Progenitor cell of endocrine pancreas (in vitro differentiated cells): ENCODE results near the gene HIVEP3. TPM values are rescaled to one million over a fixed set of nuclear protein-coding genes. Genes with fewer than 3 reads are reported as not detected.

ENCODE experiments used
- DNase-seq: peaks from one replicate; pipeline ENCODE4 v3.0.0; 2021; ENCODE audit warnings: low spot score; ENCODE audit not compliant: unreplicated experiment
- H3K27ac Mint-ChIP-seq: 2 replicates; pipeline ENCODE4 v1.8.0; 2021; ENCODE audit warnings: mild to moderate bottlenecking, moderate library complexity, mixed read lengths
- H3K27me3 Mint-ChIP-seq: 2 replicates; pipeline ENCODE4 v1.8.0; 2021; ENCODE audit warnings: mixed read lengths
- H3K36me3 Mint-ChIP-seq: 2 replicates; pipeline ENCODE4 v1.8.0; 2022; ENCODE audit warnings: mixed read lengths; ENCODE audit not compliant: insufficient read depth
- H3K4me1 Mint-ChIP-seq: 2 replicates; pipeline ENCODE4 v1.8.0; 2021; ENCODE audit warnings: low read depth, mixed read lengths
- H3K4me3 Mint-ChIP-seq: 2 replicates; pipeline ENCODE4 v1.8.0; 2021; ENCODE audit warnings: low read depth, mild to moderate bottlenecking, moderate library complexity, mixed read lengths
- H3K9me3 Mint-ChIP-seq: 2 replicates; pipeline ENCODE4 v1.8.0; 2021; ENCODE audit warnings: low read depth, mixed read lengths
- total RNA-seq: library from RNA; stranded (reverse); gene quantifications from 2 replicates; pipeline ENCODE4 v1.2.1, GENCODE V29; 2021
- TF ChIP-seq, protein P1 (sequence below): fragments of 200-600 bp; sonication (generic); IDR thresholded peaks from one replicate; pipeline ENCODE4 v1.5.0; 2021; ENCODE audit warnings: antibody characterized with exemption, mild to moderate bottlenecking; ENCODE audit not compliant: unreplicated experiment

Gene HIVEP3
- total RNA-seq, 1 donor from 2014 or later: 1.1 TPM

DNA sequence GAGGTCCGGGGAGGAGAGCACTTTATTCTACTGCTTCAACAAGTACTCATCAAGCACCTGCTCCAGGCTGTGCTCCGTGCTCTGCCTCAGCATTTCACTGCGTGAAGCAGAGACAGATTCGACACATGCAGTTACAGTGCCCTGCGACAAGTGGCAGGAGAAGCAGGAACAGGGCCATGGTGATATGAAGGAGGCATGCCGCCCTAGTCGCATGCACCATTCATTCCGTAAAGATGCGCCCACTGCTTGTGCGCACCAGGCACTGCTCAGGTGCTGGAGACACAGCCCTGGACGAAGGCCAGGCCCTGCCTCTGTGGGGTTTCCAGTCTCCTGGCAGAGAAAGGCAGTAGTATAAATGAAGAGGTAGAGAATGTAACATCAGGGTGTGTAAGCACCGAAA, 206.6 kb downstream of the HIVEP3 start:
- Mint-ChIP-seq H3K27me3 (peaks cover 14% of the 10 kb centered on the region), H3K4me3 (no peak overlapping the region), H3K4me1 (peaks cover 5% of the 10 kb centered on the region), H3K27ac (peak overlapping the region; percentile 23), H3K9me3 (no peaks in the 10 kb centered on the region), H3K36me3 (no peaks in the 10 kb centered on the region)
- DNase-seq: no peak
- TF ChIP-seq, protein P1, sequence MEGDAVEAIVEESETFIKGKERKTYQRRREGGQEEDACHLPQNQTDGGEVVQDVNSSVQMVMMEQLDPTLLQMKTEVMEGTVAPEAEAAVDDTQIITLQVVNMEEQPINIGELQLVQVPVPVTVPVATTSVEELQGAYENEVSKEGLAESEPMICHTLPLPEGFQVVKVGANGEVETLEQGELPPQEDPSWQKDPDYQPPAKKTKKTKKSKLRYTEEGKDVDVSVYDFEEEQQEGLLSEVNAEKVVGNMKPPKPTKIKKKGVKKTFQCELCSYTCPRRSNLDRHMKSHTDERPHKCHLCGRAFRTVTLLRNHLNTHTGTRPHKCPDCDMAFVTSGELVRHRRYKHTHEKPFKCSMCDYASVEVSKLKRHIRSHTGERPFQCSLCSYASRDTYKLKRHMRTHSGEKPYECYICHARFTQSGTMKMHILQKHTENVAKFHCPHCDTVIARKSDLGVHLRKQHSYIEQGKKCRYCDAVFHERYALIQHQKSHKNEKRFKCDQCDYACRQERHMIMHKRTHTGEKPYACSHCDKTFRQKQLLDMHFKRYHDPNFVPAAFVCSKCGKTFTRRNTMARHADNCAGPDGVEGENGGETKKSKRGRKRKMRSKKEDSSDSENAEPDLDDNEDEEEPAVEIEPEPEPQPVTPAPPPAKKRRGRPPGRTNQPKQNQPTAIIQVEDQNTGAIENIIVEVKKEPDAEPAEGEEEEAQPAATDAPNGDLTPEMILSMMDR: no peak

DNA sequence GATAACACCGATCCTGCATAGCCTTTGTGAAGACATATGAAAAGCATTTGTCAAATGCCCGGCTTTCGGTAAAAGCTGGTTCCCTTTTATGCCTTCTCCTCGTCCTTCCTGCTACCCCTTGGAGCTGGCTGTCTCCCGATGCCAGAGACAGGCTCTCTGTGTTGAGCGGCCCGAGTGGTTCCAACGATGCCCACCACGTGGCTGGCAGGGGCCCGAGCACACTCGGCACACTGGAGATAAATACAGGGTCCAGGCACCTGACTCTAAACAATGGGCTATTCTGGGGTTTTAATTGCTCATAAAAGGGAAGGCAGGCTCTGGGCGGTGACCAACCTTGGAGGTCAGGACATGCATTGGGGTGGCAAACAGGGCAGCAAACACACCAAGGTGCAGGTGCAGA, 207.1 kb downstream of the HIVEP3 start:
- peaks cover 17% of the 10 kb centered on the region for H3K27me3 Mint-ChIP-seq
- H3K27ac Mint-ChIP-seq: no peak overlapping the region
- H3K4me3 Mint-ChIP-seq: no peak overlapping the region

DNA sequence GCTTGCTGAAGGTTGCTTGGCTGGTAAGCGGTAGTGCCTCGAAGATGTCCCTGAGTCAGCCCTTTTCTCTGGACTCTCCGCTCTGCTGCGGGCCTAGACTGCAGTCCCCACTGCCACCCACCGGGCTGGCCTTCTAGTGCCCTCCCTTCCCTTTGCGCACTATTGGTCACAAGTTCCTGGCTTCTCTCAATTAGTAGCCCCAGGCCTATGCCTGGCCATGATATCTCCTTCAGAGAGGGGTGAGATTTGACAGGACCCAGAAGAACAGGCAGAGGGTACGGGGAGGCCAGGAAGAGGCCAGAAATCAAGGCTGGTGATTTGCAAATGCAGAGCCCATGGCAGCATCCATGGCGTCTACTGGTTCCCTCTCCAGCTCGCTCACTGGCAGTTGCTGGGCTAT, 207.7 kb downstream of the HIVEP3 start:
- TF ChIP-seq, protein P1: no peak
- no peak overlapping the region for H3K4me3 Mint-ChIP-seq

More for the DNA sequence above, 207.1 kb downstream of the HIVEP3 start:
- no peak for DNase-seq
- TF ChIP-seq, protein P1: no peak
- H3K9me3 Mint-ChIP-seq: no peaks in the 10 kb centered on the region
- no peaks in the 10 kb centered on the region for H3K36me3 Mint-ChIP-seq
- peaks cover 5% of the 10 kb centered on the region for H3K4me1 Mint-ChIP-seq

DNA sequence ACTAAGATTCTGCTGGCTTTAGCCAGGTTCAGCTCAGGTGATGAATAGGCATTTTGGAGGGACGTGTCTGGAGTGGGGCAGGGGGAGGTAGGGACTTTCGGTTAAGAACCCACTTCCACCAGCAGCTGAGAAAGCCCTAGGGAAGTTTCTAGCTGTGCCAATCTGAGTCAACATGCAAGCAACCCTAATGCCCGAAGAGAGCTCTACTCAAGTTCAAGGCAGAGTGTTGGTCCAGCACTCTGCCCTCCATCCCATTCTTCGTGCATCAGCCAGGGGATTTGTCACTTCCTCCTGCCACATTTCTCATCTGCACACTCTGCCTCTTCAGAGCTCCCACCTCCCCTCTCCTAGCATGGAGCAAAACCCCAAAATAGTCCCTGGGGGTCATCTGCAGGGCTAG, 208.8 kb downstream of the HIVEP3 start:
- Mint-ChIP-seq H3K4me1 (peaks cover 5% of the 10 kb centered on the region), H3K4me3 (no peak overlapping the region), H3K36me3 (no peaks in the 10 kb centered on the region), H3K27me3 (peaks cover 23% of the 10 kb centered on the region), H3K9me3 (no peaks in the 10 kb centered on the region), H3K27ac (no peak overlapping the region)
- no peak for DNase-seq
- TF ChIP-seq, protein P1: no peak

More for the DNA sequence above, 207.7 kb downstream of the HIVEP3 start:
- Mint-ChIP-seq H3K4me1 (peaks cover 5% of the 10 kb centered on the region), H3K27ac (no peak overlapping the region), H3K27me3 (peaks cover 20% of the 10 kb centered on the region), H3K36me3 (no peaks in the 10 kb centered on the region), H3K9me3 (no peaks in the 10 kb centered on the region)
- no peak for DNase-seq

DNA sequence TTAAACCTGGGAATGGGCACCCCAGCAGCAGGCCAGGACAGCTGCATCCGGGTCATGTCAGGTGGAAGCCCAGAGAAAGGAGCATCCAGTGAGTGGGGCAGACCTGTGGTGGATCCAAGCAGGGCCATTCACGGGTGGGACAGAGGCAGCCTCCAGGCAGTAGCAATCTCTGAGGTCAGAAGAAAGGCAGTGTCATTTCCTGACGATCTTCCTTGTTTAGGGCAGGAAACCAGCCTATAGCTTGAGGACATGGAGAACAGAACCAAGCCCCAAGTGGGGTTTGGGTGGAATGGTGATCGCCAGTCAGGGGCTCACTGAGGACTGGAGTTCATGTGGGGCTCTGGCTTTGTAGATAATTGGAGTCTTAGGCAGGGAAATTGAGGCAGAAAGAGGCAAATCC, 209.4 kb downstream of the HIVEP3 start:
- no peaks in the 10 kb centered on the region for H3K36me3 Mint-ChIP-seq
- no peak for DNase-seq
- no peak overlapping the region for H3K27ac Mint-ChIP-seq
- TF ChIP-seq, protein P1: no peak
- H3K4me3 Mint-ChIP-seq: no peak overlapping the region
- peaks cover 23% of the 10 kb centered on the region for H3K27me3 Mint-ChIP-seq
- H3K4me1 Mint-ChIP-seq: peaks cover 5% of the 10 kb centered on the region
- no peaks in the 10 kb centered on the region for H3K9me3 Mint-ChIP-seq
